Measurements from ENCODE around the gene SETD3. TPM values are rescaled to one million over a fixed set of nuclear protein-coding genes. Genes with fewer than 3 reads are reported as not detected.

SETD3 gene
- total RNA-seq, 1 donor from 2014 or later = 101 TPM

- DNase-seq (ENCODE audit: low spot score) = no peak
Measured at GRCh38 chr14:99516871-99517642, 36.4 kb upstream of the SETD3 start.

GRCh38 chr14:99516156-99516870, 35.7 kb upstream of the SETD3 start:
- DNase-seq (ENCODE audit: low spot score) = no peak

GRCh38 chr14:99515301-99516155, 34.9 kb upstream of the SETD3 start:
- no peak for DNase-seq (ENCODE audit: low spot score)

- no peak for DNase-seq (ENCODE audit: low spot score)
Measured at GRCh38 chr14:99514552-99515300, 34.1 kb upstream of the SETD3 start.

GRCh38 chr14:99513946-99514551, 33.4 kb upstream of the SETD3 start:
- DNase-seq (ENCODE audit: low spot score) = no peak

- no peak for DNase-seq (ENCODE audit: low spot score)
Measured at GRCh38 chr14:99513183-99513694, 32.6 kb upstream of the SETD3 start.

GRCh38 chr14:99512571-99513182, 32.0 kb upstream of the SETD3 start:
- DNase-seq (ENCODE audit: low spot score) = no peak

- no peak for DNase-seq (ENCODE audit: low spot score)
Measured at GRCh38 chr14:99512110-99512449, 31.4 kb upstream of the SETD3 start.

- no peak for DNase-seq (ENCODE audit: low spot score)
Measured at GRCh38 chr14:99511421-99512109, 30.9 kb upstream of the SETD3 start.

GRCh38 chr14:99510556-99511139, 30.0 kb upstream of the SETD3 start:
- DNase-seq (ENCODE audit: low spot score) = no peak

- DNase-seq (ENCODE audit: low spot score) = no peak
Measured at GRCh38 chr14:99509871-99510555, 29.4 kb upstream of the SETD3 start.

- no peak for DNase-seq (ENCODE audit: low spot score)
Measured at GRCh38 chr14:99508896-99509629, 28.4 kb upstream of the SETD3 start.

- no peak for DNase-seq (ENCODE audit: low spot score)
Measured at GRCh38 chr14:99507860-99508640, 27.4 kb upstream of the SETD3 start.

- DNase-seq (ENCODE audit: low spot score) = no peak
Measured at GRCh38 chr14:99506276-99506675, 25.6 kb upstream of the SETD3 start.

- DNase-seq (ENCODE audit: low spot score) = no peak
Measured at GRCh38 chr14:99505089-99505488, 24.4 kb upstream of the SETD3 start.

GRCh38 chr14:99503848-99504453, 23.3 kb upstream of the SETD3 start:
- DNase-seq (ENCODE audit: low spot score) = no peak

- DNase-seq (ENCODE audit: low spot score) = no peak
Measured at GRCh38 chr14:99502989-99503421, 22.3 kb upstream of the SETD3 start.
